Esophagus squamous epithelium (tissue), 4 donors: Measurements from ENCODE around the gene NDUFS2.

ENCODE experiments used
- POLR2A ChIP-seq, 4 donors: fragments of 450-650 bp; IDR thresholded peaks; one replicate each; pipeline ENCODE4 v1.6.1; 2017; ENCODE audit warnings: antibody characterized with exemption in 4 of 4, mild to moderate bottlenecking in 4 of 4, moderate library complexity in 3 of 4
- TF ChIP-seq, protein P1 (sequence below), 6 experiments: fragments of 450-650 bp in 4 of 6; fragments of 200-600 bp in 2 of 6; sonication (generic) in 2 of 6; IDR thresholded peaks; one replicate each; pipeline ENCODE4 v1.5.1; 2016 to 2019; ENCODE audit warnings: antibody characterized with exemption in 6 of 6, mild to moderate bottlenecking in 4 of 6, moderate library complexity in 4 of 6

GRCh38 chr1:161230762-161231161 is 28.6 kb downstream of the NDUFS2 start:
- TF ChIP-seq, protein P1, sequence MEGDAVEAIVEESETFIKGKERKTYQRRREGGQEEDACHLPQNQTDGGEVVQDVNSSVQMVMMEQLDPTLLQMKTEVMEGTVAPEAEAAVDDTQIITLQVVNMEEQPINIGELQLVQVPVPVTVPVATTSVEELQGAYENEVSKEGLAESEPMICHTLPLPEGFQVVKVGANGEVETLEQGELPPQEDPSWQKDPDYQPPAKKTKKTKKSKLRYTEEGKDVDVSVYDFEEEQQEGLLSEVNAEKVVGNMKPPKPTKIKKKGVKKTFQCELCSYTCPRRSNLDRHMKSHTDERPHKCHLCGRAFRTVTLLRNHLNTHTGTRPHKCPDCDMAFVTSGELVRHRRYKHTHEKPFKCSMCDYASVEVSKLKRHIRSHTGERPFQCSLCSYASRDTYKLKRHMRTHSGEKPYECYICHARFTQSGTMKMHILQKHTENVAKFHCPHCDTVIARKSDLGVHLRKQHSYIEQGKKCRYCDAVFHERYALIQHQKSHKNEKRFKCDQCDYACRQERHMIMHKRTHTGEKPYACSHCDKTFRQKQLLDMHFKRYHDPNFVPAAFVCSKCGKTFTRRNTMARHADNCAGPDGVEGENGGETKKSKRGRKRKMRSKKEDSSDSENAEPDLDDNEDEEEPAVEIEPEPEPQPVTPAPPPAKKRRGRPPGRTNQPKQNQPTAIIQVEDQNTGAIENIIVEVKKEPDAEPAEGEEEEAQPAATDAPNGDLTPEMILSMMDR (IDR thresholded peaks at IDR 0.05) = no peak
- TF ChIP-seq POLR2A (IDR thresholded peaks at IDR 0.05) = no peak
